ENCODE measurements around the gene CALHM2. TPM values are rescaled to one million over a fixed set of nuclear protein-coding genes. Genes with fewer than 3 reads are reported as not detected.

Gene CALHM2
- total and polyA plus RNA-seq, 4 donors, result 1.6 to 5.0 (median 3.2) TPM

GRCh38 chr10:103448746-103449145 lies 3.4 kb downstream of the CALHM2 start:
- TF ChIP-seq RXRA (IDR thresholded peaks at IDR 0.05) (no peak), JUND (IDR thresholded peaks at IDR 0.05) (no peak), FOXA1 (IDR thresholded peaks at IDR 0.05) (no peak), HNF4G (IDR thresholded peaks at IDR 0.05) (no peak), ATF3 (IDR thresholded peaks at IDR 0.05) (no peak), FOXA2 (IDR thresholded peaks at IDR 0.05) (no peak), NR2F2 (IDR thresholded peaks at IDR 0.05) (no peak)
- TF ChIP-seq, protein P1, sequence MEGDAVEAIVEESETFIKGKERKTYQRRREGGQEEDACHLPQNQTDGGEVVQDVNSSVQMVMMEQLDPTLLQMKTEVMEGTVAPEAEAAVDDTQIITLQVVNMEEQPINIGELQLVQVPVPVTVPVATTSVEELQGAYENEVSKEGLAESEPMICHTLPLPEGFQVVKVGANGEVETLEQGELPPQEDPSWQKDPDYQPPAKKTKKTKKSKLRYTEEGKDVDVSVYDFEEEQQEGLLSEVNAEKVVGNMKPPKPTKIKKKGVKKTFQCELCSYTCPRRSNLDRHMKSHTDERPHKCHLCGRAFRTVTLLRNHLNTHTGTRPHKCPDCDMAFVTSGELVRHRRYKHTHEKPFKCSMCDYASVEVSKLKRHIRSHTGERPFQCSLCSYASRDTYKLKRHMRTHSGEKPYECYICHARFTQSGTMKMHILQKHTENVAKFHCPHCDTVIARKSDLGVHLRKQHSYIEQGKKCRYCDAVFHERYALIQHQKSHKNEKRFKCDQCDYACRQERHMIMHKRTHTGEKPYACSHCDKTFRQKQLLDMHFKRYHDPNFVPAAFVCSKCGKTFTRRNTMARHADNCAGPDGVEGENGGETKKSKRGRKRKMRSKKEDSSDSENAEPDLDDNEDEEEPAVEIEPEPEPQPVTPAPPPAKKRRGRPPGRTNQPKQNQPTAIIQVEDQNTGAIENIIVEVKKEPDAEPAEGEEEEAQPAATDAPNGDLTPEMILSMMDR (IDR thresholded peaks at IDR 0.05; ENCODE audit: low read depth, low read length, missing input control), result no peak
- Histone ChIP-seq H3K27me3 (ENCODE audit: control insufficient read depth in 4 of 4, insufficient read depth in 4 of 4, low read length in 3 of 4) (no peaks in the 10 kb centered on the region), H3K27ac (ENCODE audit: low read depth in 1 of 2, low read length in 2 of 2) (no peak overlapping the region), H3K4me3 (ENCODE audit: low read depth in 1 of 3, low read length in 3 of 3) (no peak overlapping the region), H3K36me3 (ENCODE audit: control insufficient read depth in 4 of 4, insufficient read depth in 3 of 4, low read depth in 1 of 4, low read length in 3 of 4) (peaks cover 3 to 35% (median 19%) of the 10 kb centered on the region in 4 donors), H3K4me1 (ENCODE audit: control insufficient read depth in 4 of 4, insufficient read depth in 4 of 4, low read length in 3 of 4) (peaks cover 0 to 5% (median 2%) of the 10 kb centered on the region in 4 donors), H3K9me3 (ENCODE audit: control insufficient read depth in 4 of 4, low read length in 3 of 4) (no peaks in the 10 kb centered on the region), H3K9ac (ENCODE audit: low read depth in 1 of 2, low read length in 2 of 2) (no peak overlapping the region)
- DNase-seq (ENCODE audit: low spot score), result no peak
- WGBS, result 72% methylated on average over 1 of the region's 1 CpG

- WGBS, result 98% methylated on average over 23 of the region's 23 CpGs
- Histone ChIP-seq H3K27ac (ENCODE audit: low read depth in 1 of 2, low read length in 2 of 2) (no peak overlapping the region), H3K36me3 (ENCODE audit: control insufficient read depth in 4 of 4, insufficient read depth in 3 of 4, low read depth in 1 of 4, low read length in 3 of 4) (peaks cover 4 to 51% (median 32%) of the 10 kb centered on the region in 4 donors), H3K27me3 (ENCODE audit: control insufficient read depth in 4 of 4, insufficient read depth in 4 of 4, low read length in 3 of 4) (no peaks in the 10 kb centered on the region), H3K4me3 (ENCODE audit: low read depth in 1 of 3, low read length in 3 of 3) (no peak overlapping the region), H3K9ac (ENCODE audit: low read depth in 1 of 2, low read length in 2 of 2) (no peak overlapping the region), H3K4me1 (ENCODE audit: control insufficient read depth in 4 of 4, insufficient read depth in 4 of 4, low read length in 3 of 4) (peaks cover 0 to 5% (median 2%) of the 10 kb centered on the region in 4 donors), H3K9me3 (ENCODE audit: control insufficient read depth in 4 of 4, low read length in 3 of 4) (no peaks in the 10 kb centered on the region)
- TF ChIP-seq TAF1 (conservative IDR thresholded peaks at IDR 0.05), result no peak
- no peak for TF ChIP-seq JUND (IDR thresholded peaks at IDR 0.05)
- TF ChIP-seq FOXA1 (IDR thresholded peaks at IDR 0.05), result no peak
- no peak for TF ChIP-seq FOXA2 (IDR thresholded peaks at IDR 0.05)
- no peak for TF ChIP-seq GABPA (IDR thresholded peaks at IDR 0.05 in 1 of 2, conservative IDR thresholded peaks at IDR 0.05 in 1 of 2)
- TF ChIP-seq, protein P1 (IDR thresholded peaks at IDR 0.05; ENCODE audit: low read depth, low read length, missing input control), result no peak
- TF ChIP-seq EGR1 (IDR thresholded peaks at IDR 0.05; ENCODE audit: low read depth in 2 of 2), result no peak
- TF ChIP-seq ATF3 (IDR thresholded peaks at IDR 0.05), result no peak
- no peak for TF ChIP-seq MAX (IDR thresholded peaks at IDR 0.05)
- no peak for TF ChIP-seq RXRA (IDR thresholded peaks at IDR 0.05)
- TF ChIP-seq, protein P2, sequence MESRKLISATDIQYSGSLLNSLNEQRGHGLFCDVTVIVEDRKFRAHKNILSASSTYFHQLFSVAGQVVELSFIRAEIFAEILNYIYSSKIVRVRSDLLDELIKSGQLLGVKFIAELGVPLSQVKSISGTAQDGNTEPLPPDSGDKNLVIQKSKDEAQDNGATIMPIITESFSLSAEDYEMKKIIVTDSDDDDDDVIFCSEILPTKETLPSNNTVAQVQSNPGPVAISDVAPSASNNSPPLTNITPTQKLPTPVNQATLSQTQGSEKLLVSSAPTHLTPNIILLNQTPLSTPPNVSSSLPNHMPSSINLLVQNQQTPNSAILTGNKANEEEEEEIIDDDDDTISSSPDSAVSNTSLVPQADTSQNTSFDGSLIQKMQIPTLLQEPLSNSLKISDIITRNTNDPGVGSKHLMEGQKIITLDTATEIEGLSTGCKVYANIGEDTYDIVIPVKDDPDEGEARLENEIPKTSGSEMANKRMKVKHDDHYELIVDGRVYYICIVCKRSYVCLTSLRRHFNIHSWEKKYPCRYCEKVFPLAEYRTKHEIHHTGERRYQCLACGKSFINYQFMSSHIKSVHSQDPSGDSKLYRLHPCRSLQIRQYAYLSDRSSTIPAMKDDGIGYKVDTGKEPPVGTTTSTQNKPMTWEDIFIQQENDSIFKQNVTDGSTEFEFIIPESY (IDR thresholded peaks at IDR 0.05), result no peak
- DNase-seq (ENCODE audit: low spot score), result no peak
Observed at GRCh38 chr10:103447187-103447586, 5.0 kb downstream of the CALHM2 start.
